Activated naive CD8-positive, alpha-beta T cell treated with anti-CD3 and anti-CD28 coated beads, Interleukin-2, amount 10 ng/mL, durations not matched to agents 7 days and 5 days (primary cell): ENCODE measurements around the gene DRAP1. TPM values are rescaled to one million over a fixed set of nuclear protein-coding genes. Genes with fewer than 3 reads are reported as not detected.

ENCODE experiments used
- ATAC-seq: fragments of 150-1000 bp; cut with Tn5 transposase; one replicate; pipeline ENCODE4 v1.10.0; 2021; ENCODE audit warnings: low read depth, moderate library complexity
- POLR2A ChIA-PET: fragments of 350-600 bp; sonication (Branson Sonifier 250); formaldehyde crosslinking; loops from one replicate; lab custom pipeline; 2021; ENCODE audit warnings: antibody characterized with exemption; lab: Charles Lee
- DNase-seq: peaks from one replicate; pipeline ENCODE4 v3.0.0; 2021
- H3K27ac Mint-ChIP-seq: one replicate; pipeline ENCODE4 v1.8.0; 2022; ENCODE audit warnings: mild to moderate bottlenecking, mixed read lengths
- H3K27me3 Mint-ChIP-seq: one replicate; pipeline ENCODE4 v1.8.0; 2022; ENCODE audit warnings: mild to moderate bottlenecking, moderate library complexity, mixed read lengths
- H3K36me3 Mint-ChIP-seq: one replicate; pipeline ENCODE4 v1.8.0; 2021; ENCODE audit warnings: mild to moderate bottlenecking, mixed read lengths
- H3K4me1 Mint-ChIP-seq: one replicate; pipeline ENCODE4 v1.8.0; 2021; ENCODE audit warnings: mixed read lengths
- H3K4me3 Mint-ChIP-seq: one replicate; pipeline ENCODE4 v1.8.0; 2022; ENCODE audit warnings: mild to moderate bottlenecking, moderate library complexity, mixed read lengths
- H3K9me3 Mint-ChIP-seq: one replicate; pipeline ENCODE4 v1.8.0; 2021; ENCODE audit warnings: mixed read lengths
- total RNA-seq, 2 experiments: library from RNA; stranded (reverse); gene quantifications; one replicate each; pipeline ENCODE4 v1.2.3, GENCODE V29; 2021

Gene DRAP1
- total RNA-seq, 2 experiments from 2014 or later = 225 to 259 TPM

DNA sequence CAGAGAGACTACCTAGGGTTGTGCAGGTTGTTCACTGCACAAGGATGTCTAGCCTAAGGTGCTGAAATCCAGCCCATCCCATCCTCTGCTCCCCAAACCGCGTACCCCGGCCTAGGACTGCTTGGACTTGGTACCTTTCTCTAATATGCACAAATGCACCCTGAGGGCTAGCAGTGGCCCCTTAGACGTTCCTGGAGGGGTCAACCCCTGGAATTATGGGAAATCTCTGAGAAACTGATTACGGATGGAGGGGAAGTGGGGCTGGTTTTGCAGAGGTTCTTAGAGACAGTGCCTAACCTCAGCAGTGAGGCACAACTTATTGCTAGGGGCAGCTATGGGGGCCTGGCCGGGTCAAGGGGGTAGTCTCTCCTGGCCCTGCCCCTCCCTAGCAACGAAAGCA, 2.8 kb upstream of the DRAP1 start:
- H3K9me3 Mint-ChIP-seq = no peaks in the 10 kb centered on the region
- POLR2A ChIA-PET = interaction anchor here (1.3 kb wide), 1 partner anchor 23 kb away, joined by 3 read pairs; no protein-coding TSS in a partner anchor
- peaks cover 2% of the 10 kb centered on the region for H3K27me3 Mint-ChIP-seq
- no peak for DNase-seq
- H3K36me3 Mint-ChIP-seq = peaks cover 12% of the 10 kb centered on the region
- H3K27ac Mint-ChIP-seq = peak overlapping the region; percentile 44
- no peak for ATAC-seq
- H3K4me1 Mint-ChIP-seq = peaks cover 21% of the 10 kb centered on the region
- peak overlapping the region; percentile 70 for H3K4me3 Mint-ChIP-seq

DNA sequence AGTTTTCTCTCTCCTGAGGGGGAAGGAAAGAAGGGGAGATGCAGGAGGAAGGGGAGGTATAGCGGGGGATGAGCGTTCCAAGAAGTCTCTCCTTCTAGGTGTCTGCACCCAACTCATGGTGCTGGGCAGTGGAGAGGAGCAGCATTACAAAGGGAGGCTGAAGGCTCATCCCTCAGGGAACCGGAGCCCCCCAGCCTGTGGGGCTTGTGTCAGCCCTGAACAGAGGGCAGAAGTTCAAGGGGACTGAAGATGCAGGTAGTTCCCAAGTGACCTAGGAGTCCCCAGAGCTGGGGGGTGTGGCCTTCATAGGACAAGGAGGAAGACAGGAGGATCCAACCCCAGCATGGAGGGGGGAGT, 2.2 kb upstream of the DRAP1 start:
- H3K36me3 Mint-ChIP-seq = peaks cover 15% of the 10 kb centered on the region
- H3K27ac Mint-ChIP-seq = peak overlapping the region; percentile 44
- H3K4me1 Mint-ChIP-seq = peaks cover 19% of the 10 kb centered on the region
- H3K9me3 Mint-ChIP-seq = no peaks in the 10 kb centered on the region
- no peak for ATAC-seq
- no peaks in the 10 kb centered on the region for H3K27me3 Mint-ChIP-seq
- H3K4me3 Mint-ChIP-seq = peak overlapping the region; percentile 70
- POLR2A ChIA-PET = interaction anchor here (1.0 to 2.5 kb wide), 4 partner anchors 9 to 27 kb away, joined by 6 to 35 read pairs (median 20); partner anchors contain the start of genes CCDC85B, FIBP and FOSL1
- no peak for DNase-seq

DNA sequence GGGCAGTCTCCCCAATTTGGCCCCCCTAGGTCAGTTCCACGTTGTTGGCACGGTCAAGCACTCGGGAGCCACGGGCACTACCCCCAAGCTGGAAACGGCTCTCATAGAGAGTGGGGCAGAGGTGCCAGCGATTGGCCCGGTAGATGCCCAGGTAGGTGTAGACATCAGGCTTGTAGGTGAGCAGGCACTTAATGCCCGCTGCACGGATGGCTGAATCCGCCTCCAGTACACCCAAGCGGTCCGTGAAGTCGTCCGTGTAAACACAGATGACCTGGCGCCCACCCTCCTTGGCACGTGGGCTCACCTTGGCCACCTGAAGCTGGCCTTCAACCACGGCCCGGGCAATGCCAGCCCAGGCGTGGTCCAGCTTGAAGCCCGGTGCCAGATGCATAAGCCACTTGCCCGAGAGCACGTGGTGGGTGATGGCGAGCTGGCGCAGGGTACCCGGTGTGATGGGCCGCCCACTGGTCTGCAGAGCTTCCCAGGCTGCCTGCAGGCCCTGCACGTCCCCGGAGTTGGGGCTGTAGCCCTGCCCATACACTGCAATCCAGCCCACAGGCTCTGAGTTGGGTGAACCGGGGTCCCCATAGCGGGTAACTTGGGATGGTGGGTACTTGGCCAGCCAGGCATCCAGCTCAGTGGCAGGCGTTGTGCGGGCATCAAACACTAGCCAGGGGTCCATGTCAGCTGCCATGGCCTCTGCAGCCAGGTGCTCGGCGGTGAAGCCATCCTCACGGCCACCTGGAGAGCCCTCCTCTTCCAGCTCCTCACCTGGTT, 1.6 kb upstream of the DRAP1 start:
- H3K27me3 Mint-ChIP-seq = no peaks in the 10 kb centered on the region
- no peaks in the 10 kb centered on the region for H3K9me3 Mint-ChIP-seq
- ATAC-seq (no peak), DNase-seq (no peak)
- peak overlapping the region; percentile 83 for H3K27ac Mint-ChIP-seq
- peaks cover 19% of the 10 kb centered on the region for H3K36me3 Mint-ChIP-seq
- peak overlapping the region; percentile 88 for H3K4me3 Mint-ChIP-seq
- POLR2A ChIA-PET = interaction anchor here (0.6 to 2.5 kb wide), 12 partner anchors 9 to 163 kb away, joined by 3 to 35 read pairs (median 6); partner anchors contain the start of genes CCDC85B, CFL1, FIBP and FOSL1
- H3K4me1 Mint-ChIP-seq = peaks cover 22% of the 10 kb centered on the region

DNA sequence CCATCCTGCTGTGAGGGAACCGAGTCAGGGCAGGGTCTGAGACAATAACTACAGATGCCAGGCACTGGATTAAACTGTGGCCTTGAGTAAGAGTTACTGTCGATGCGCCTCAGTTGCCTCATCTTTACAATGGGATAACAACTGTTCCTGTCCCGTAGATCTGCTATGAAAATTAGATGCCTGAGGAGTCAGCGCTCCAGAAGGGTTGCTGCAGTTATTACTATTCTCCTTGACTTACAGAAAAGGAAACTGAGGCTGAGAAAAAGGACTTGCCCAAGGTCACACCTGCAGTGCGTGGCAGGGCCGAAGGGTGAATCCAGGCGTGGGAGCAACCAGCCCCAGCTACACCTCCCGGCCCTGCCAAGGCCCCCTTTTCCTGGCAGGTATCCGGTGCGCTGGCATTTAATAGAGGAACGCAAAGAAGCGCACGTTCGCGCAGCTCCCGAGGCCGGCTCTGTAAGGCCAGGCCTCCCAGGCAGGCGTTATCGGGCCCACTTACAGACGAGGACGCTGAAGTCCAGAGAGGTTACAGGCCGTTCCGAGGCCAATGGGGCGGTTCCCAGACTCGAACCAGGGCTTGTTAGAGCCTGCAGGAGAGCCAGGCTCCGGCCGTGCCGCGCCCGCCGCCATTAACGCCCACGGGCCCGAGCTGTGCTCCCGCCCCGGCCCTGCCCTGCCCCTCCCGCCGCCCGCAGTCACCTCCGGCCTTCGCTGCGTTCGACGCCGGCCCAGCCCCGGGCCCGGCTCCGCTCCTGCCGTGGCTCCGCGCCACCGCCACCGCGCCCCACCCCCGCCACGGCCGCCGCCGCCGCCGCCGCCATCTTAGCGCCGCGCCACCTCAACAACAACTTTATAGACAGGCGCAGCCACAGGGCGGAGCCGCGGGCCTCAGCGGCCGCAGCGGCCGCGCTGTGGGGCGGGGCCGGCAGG, 750 bp upstream of the DRAP1 start, which contains the start of gene C11orf68:
Gene C11orf68 (minus strand): TSS at position 852 of the 930 bp plus-strand sequence. CDS start 31 bp downstream, at position 821.
- H3K4me1 Mint-ChIP-seq = peaks cover 26% of the 10 kb centered on the region
- POLR2A ChIA-PET = interaction anchor here (0.6 to 2.5 kb wide), 13 partner anchors 10 to 162 kb away, joined by 3 to 35 read pairs (median 5); partner anchors contain the start of genes CCDC85B, CFL1, FIBP and FOSL1
- ATAC-seq = peak; percentile 56

DNA sequence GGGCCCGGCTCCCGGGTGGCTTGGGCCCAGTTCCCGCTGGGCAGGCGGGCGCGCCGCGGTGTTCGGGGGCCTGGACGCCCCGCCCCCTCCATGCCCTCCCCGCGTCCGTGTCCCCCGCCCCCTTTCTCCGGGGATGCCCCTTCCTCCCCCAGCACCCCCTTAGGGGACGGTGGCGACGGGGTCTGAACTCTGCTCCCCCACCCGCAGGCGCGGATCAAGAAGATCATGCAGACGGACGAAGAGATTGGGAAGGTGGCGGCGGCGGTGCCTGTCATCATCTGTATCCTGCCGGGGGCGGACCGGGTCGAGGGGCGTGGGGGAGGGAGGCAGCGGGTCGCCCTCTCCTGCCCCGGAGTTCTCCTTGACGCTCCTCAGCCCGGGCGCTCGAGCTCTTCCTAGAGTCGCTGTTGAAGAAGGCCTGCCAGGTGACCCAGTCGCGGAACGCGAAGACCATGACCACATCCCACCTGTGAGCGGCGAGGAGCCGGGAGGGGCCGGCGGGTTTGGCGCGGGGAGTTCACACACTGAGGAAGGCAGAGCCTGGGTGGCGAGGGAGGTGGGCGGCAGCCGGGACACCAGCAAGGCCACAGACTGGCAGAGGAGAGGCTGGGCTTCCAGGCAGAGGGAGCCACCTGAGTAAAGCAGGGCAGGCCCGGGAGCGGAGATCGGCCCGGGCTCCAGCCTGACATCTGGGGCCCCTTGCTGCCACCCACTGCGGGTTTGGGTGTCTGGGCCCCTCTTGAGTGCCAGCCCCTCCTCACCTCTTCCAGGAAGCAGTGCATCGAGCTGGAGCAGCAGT, 546 bp downstream of the DRAP1 start:
- POLR2A ChIA-PET = interaction anchor here (1.0 to 2.5 kb wide), 6 partner anchors 9 to 39 kb away, joined by 4 to 17 read pairs (median 7); partner anchors contain the start of genes CCDC85B, FIBP and FOSL1
- Mint-ChIP-seq H3K36me3 (peaks cover 24% of the 10 kb centered on the region), H3K27me3 (no peaks in the 10 kb centered on the region), H3K4me1 (peaks cover 27% of the 10 kb centered on the region), H3K27ac (peak overlapping the region; percentile 91), H3K9me3 (no peaks in the 10 kb centered on the region), H3K4me3 (peak overlapping the region; percentile 98)
- peak; percentile 53 for ATAC-seq
- peak; percentile 75 for DNase-seq

More for the DNA sequence above, 750 bp upstream of the DRAP1 start, which contains the start of gene C11orf68:
- Mint-ChIP-seq H3K4me3 (peak within 1 kb of the TSS; percentile 98), H3K27me3 (no peaks in the 10 kb centered on the region), H3K9me3 (no peaks in the 10 kb centered on the region), H3K36me3 (peaks cover 23% of the 10 kb centered on the region), H3K27ac (peak within 1 kb of the TSS; percentile 91)
- no peak for DNase-seq

DNA sequence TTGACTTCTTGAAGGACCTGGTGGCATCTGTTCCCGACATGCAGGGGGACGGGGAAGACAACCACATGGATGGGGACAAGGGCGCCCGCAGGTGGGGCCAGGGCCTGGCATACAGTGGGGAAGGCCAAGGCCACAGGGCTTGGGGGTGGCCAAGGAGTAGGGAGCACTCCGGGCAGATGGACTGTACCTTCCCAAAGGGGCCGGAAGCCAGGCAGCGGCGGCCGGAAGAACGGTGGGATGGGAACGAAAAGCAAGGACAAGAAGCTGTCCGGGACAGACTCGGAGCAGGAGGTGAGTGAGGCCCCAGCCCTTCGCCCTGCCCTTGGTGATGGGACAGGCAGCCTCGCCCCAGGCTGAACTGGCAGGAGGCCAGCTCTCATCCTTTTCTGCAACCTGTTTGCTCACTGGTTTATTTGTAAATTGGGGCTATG, 1.2 kb downstream of the DRAP1 start:
- no peaks in the 10 kb centered on the region for H3K9me3 Mint-ChIP-seq
- DNase-seq (no peak), ATAC-seq (no peak)
- peaks cover 25% of the 10 kb centered on the region for H3K4me1 Mint-ChIP-seq
- POLR2A ChIA-PET = interaction anchor here (1.0 to 2.5 kb wide), 6 partner anchors 8 to 38 kb away, joined by 4 to 17 read pairs (median 7); partner anchors contain the start of genes CCDC85B, FIBP and FOSL1
- H3K27me3 Mint-ChIP-seq = no peaks in the 10 kb centered on the region
- peaks cover 23% of the 10 kb centered on the region for H3K36me3 Mint-ChIP-seq
- H3K27ac Mint-ChIP-seq = peak overlapping the region; percentile 91
- H3K4me3 Mint-ChIP-seq = peak overlapping the region; percentile 98

DNA sequence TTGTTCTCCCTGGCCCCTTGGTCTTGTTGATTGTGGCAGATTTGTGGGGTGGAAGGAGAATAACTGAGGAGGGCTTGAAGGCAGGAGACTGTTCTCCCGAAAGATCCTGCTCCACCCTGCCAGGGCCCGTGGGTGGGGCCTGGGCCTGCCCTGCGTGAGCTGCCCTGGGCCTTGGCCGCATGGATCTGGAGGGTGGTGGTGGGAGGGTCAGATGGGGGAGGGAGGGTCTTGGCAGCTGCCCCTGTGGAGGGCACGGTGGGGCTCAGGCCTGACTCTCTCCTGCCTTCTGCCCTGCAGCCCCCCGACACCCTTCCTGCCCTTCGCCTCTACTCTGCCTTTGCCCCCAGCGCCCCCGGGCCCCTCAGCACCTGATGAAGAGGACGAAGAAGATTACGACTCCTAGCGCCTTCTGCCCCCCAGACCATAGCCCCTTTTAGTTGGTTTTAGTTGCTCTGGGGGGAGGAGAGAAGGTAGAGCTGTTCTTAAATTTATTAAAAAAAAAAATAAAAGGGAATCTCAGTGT, 1.9 kb downstream of the DRAP1 start:
- Mint-ChIP-seq H3K9me3 (no peaks in the 10 kb centered on the region), H3K4me3 (peak overlapping the region; percentile 98), H3K4me1 (peaks cover 27% of the 10 kb centered on the region), H3K36me3 (peaks cover 23% of the 10 kb centered on the region), H3K27me3 (no peaks in the 10 kb centered on the region), H3K27ac (peak overlapping the region; percentile 91)
- ATAC-seq (no peak), DNase-seq (no peak)
- POLR2A ChIA-PET = interaction anchor here (0.6 to 2.5 kb wide), 7 partner anchors 20 to 349 kb away, joined by 3 to 17 read pairs (median 4); partner anchors contain the start of gene CCDC85B

DNA sequence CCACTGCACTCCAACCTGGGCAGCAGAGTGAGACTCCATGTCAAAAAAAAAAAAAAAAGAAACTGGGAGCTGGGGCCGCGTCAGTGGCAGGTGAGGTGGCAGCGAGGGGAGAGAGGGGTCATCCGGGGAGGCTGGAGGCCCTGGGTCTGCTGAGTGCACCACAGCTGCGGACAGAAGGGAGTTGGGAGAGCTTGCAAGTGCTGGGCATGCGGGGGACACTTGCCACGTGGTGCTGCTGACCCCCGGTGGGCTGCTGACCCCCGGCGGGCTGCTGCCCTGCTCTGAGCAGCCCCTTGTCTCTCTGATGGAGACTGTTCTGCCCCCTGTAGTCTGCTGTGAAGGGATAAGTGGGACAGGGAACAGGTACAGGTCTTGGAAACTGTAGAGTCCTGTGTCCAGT, 2.6 kb downstream of the DRAP1 start:
- peak overlapping the region; percentile 43 for H3K27ac Mint-ChIP-seq
- no peaks in the 10 kb centered on the region for H3K9me3 Mint-ChIP-seq
- peaks cover 21% of the 10 kb centered on the region for H3K36me3 Mint-ChIP-seq
- no peaks in the 10 kb centered on the region for H3K27me3 Mint-ChIP-seq
- POLR2A ChIA-PET = interaction anchor here (0.5 to 12.9 kb wide), 8 partner anchors 21 to 1452 kb away, joined by 3 to 170 read pairs (median 4); partner anchors contain the start of genes CCDC85B and FIBP
- no peak for DNase-seq
- ATAC-seq = no peak
- peaks cover 23% of the 10 kb centered on the region for H3K4me1 Mint-ChIP-seq
- peak overlapping the region; percentile 18 for H3K4me3 Mint-ChIP-seq

DNA sequence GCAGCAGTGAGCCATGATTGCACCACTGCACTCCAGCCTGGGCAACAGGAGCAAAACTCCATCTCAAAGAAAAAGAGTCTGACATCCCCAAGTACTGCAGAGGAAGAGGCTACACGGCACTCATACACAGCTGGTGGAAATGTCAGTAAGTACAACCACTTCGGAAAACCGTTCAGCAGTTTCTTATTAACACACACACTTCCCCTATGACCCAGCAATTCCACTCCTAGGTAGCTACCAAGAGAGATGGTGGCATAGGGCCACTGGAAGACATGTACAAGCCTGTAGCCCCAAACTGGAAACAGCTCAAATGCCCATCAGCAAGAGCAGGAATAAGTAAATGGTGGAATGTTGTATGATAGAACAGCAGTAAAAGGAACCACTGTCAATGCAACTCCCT, 3.3 kb downstream of the DRAP1 start:
- Mint-ChIP-seq H3K36me3 (peaks cover 17% of the 10 kb centered on the region), H3K9me3 (no peaks in the 10 kb centered on the region), H3K4me3 (peak overlapping the region; percentile 18), H3K27me3 (no peaks in the 10 kb centered on the region), H3K27ac (peak overlapping the region; percentile 55), H3K4me1 (peaks cover 23% of the 10 kb centered on the region)
- DNase-seq (no peak), ATAC-seq (no peak)
- POLR2A ChIA-PET = interaction anchor here (12.9 kb wide), 1 partner anchor 31 kb away, joined by 170 read pairs; the partner anchor contains the start of genes CCDC85B and FIBP

DNA sequence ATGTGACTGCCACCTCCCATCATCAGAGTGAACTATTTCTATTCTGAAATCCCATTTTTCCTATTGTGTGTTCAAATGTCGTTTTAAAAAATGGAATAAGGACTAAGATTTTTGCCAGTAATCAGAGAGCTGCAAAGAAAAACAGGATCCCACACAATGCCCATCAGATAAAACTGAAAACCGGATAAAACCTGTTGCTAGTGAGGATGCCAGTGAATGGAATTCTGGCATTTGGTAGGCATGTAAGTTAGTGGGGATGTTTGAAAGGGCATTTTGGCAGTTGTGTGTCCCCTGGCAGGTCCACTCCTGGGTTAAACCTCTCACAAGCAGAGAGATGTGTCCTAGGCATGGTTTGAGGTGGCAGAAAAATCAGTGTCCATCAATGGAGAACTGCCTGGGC, 6.2 kb downstream of the DRAP1 start:
- peak overlapping the region; percentile 67 for H3K27ac Mint-ChIP-seq
- ATAC-seq = no peak
- H3K4me3 Mint-ChIP-seq = no peak overlapping the region
- DNase-seq = no peak
- POLR2A ChIA-PET = interaction anchor here (12.9 kb wide), 1 partner anchor 34 kb away, joined by 170 read pairs; the partner anchor contains the start of genes CCDC85B and FIBP
- no peaks in the 10 kb centered on the region for H3K27me3 Mint-ChIP-seq
- H3K9me3 Mint-ChIP-seq = no peaks in the 10 kb centered on the region
- H3K4me1 Mint-ChIP-seq = peaks cover 42% of the 10 kb centered on the region
- H3K36me3 Mint-ChIP-seq = peaks cover 16% of the 10 kb centered on the region

DNA sequence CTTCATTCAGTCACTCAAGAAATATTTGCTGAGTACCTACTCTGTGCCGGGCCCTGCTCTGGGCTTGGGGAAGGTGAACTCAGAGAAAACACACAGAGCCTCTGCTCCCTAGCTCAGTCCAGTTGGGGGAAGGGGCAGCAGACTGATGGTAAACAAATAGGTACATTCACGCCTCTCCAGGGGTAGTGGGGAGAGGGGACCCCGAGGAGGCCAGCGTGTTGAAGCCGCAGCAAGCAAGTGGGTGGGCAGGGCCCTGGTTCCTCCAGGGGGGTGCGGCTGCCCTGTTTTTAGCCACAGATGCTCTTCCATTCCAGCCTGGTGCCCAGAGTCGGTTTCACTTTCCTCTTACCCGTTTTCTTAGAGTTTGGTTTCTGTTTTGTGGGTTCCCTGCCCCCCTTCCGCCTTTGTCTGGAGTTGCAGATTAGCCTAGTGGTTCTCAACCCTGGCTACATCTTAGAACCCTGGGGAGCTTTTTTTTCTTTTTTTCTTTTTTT, 8.7 kb downstream of the DRAP1 start:
- H3K36me3 Mint-ChIP-seq = peaks cover 13% of the 10 kb centered on the region
- peak; percentile 85 for ATAC-seq
- no peaks in the 10 kb centered on the region for H3K27me3 Mint-ChIP-seq
- peak overlapping the region; percentile 93 for H3K27ac Mint-ChIP-seq
- peak overlapping the region; percentile 81 for H3K4me3 Mint-ChIP-seq
- peaks cover 51% of the 10 kb centered on the region for H3K4me1 Mint-ChIP-seq
- POLR2A ChIA-PET = interaction anchor here (0.6 to 12.9 kb wide), 22 partner anchors 8 to 72 kb away, joined by 3 to 170 read pairs (median 4); partner anchors contain the start of genes C11orf68, CCDC85B, CFL1 and DRAP1
- no peaks in the 10 kb centered on the region for H3K9me3 Mint-ChIP-seq
- peak; percentile 76 for DNase-seq
